Type B pancreatic cell (in vitro differentiated cells): ENCODE data around the gene KCNK16. TPM values are rescaled to one million over a fixed set of nuclear protein-coding genes. Genes with fewer than 3 reads are reported as not detected.
A peak's percentile ranks its signal among the peaks of the same experiment; 100 is the strongest.

Experiments
- DNase-seq: peaks from one replicate; pipeline ENCODE4 v3.0.0; 2021; ENCODE audit warnings: mixed read lengths; ENCODE audit not compliant: unreplicated experiment; ENCODE audit errors: extremely low spot score
- H3K27ac Mint-ChIP-seq: 2 replicates; pipeline ENCODE4 v1.8.0; 2021; ENCODE audit warnings: mild to moderate bottlenecking, mixed read lengths
- H3K27me3 Mint-ChIP-seq: 2 replicates; pipeline ENCODE4 v1.8.0; 2021; ENCODE audit warnings: mixed read lengths
- H3K36me3 Mint-ChIP-seq: 2 replicates; pipeline ENCODE4 v1.8.0; 2021; ENCODE audit warnings: mixed read lengths
- H3K4me1 Mint-ChIP-seq: one replicate; pipeline ENCODE4 v1.8.0; 2021; ENCODE audit warnings: mixed read lengths; ENCODE audit not compliant: unreplicated experiment
- H3K4me3 Mint-ChIP-seq: 2 replicates; pipeline ENCODE4 v1.8.0; 2021; ENCODE audit warnings: mild to moderate bottlenecking, mixed read lengths
- H3K9me3 Mint-ChIP-seq: 2 replicates; pipeline ENCODE4 v1.8.0; 2021; ENCODE audit warnings: mixed read lengths
- total RNA-seq: library from RNA; stranded (reverse); gene quantifications from 2 replicates; pipeline ENCODE4 v1.2.1, GENCODE V29; 2021; ENCODE audit warnings: low replicate concordance
- TF ChIP-seq, protein P1 (sequence below): fragments of 200-600 bp; sonication (generic); conservative IDR thresholded peaks from 2 replicates; pipeline ENCODE4 v1.5.0; 2021; ENCODE audit warnings: antibody characterized with exemption, mild to moderate bottlenecking

The KCNK16 gene
- total RNA-seq, 1 donor from 2014 or later, result 22.6 TPM

DNA sequence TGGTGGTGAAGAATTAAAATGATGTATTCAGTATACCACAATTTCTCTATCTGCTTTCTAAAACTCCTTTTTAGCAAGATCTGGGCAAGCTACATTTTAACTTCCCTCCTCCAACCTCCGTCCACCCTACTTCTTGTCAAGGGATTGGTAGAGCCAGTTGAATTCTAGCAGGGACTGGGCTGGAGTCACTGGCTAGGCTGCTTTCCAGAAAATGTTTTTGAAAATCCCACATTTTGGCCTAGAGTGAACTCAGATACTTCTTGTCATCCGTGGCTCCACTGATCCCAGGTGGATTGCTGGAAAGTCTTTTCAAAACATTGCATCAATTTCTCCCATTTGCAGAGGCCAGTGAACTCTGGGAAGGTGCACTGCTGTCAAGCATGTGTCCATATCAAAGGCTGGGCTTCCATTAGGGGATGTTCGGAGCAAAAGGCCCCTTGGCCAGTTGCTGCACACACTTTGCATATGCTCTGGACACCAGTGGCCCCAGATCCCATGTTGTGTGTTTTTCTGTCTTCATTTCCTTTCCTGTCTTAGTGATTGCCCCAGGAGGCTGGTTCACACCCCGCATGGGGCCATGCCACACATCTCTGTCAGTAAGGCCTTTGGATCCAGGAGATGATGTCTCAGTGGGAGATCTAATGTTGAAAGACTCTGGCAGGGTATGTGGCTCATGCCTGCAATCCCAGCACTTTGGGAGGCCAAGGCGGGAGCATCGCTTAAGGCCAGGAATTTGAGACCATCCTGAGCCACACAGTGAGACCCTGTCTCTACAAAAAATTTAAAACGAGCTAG, 11.3 kb upstream of the KCNK16 start:
- Mint-ChIP-seq H3K36me3 (no peaks in the 10 kb centered on the region), H3K4me3 (no peak overlapping the region), H3K27me3 (peaks cover 28% of the 10 kb centered on the region), H3K9me3 (no peaks in the 10 kb centered on the region), H3K4me1 (peaks cover 9% of the 10 kb centered on the region), H3K27ac (no peak overlapping the region)
- DNase-seq, result no peak
- TF ChIP-seq, protein P1, sequence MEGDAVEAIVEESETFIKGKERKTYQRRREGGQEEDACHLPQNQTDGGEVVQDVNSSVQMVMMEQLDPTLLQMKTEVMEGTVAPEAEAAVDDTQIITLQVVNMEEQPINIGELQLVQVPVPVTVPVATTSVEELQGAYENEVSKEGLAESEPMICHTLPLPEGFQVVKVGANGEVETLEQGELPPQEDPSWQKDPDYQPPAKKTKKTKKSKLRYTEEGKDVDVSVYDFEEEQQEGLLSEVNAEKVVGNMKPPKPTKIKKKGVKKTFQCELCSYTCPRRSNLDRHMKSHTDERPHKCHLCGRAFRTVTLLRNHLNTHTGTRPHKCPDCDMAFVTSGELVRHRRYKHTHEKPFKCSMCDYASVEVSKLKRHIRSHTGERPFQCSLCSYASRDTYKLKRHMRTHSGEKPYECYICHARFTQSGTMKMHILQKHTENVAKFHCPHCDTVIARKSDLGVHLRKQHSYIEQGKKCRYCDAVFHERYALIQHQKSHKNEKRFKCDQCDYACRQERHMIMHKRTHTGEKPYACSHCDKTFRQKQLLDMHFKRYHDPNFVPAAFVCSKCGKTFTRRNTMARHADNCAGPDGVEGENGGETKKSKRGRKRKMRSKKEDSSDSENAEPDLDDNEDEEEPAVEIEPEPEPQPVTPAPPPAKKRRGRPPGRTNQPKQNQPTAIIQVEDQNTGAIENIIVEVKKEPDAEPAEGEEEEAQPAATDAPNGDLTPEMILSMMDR, result no peak

DNA sequence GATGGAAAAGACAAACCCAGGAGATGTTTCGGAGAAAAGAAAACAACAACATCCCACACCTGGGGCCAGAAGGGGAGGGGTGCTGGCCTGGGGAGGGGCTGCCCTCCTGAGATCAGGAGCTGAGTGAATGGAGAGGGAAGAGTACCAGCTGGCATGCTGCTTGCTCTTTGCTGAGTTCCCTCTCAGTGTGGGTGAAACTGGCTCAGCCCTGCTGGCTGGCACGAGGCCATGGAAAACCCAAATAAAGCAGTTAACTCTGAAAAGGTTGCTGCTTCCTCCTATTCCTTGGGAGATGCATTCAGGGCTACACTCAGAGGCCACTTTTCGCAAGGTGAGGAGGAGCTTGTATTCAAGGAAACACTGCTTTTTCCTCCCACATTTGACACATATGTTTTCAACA, 8.0 kb upstream of the KCNK16 start:
- Mint-ChIP-seq H3K27me3 (peaks cover 32% of the 10 kb centered on the region), H3K27ac (no peak overlapping the region), H3K4me3 (no peak overlapping the region), H3K4me1 (peaks cover 11% of the 10 kb centered on the region), H3K36me3 (no peaks in the 10 kb centered on the region), H3K9me3 (no peaks in the 10 kb centered on the region)
- TF ChIP-seq, protein P1, result no peak
- no peak for DNase-seq

DNA sequence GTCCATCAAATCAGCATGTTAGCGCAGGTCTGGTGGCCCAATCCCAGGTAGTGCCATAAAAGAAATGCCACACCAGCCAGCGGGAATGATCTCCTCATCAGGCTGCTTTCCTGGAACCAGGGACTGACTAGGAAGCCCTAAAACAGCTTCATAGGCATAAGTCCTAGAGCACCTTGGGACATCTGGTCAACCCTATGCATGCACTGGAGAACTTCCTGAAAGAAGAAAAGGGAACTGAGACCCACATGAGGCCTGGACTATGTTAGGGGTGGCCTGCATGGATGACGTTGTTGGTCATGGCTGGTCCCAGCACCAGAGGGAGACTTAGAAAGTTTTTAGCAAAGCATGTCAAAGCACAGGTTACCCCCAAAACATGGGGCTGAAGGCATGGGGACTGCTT, 7.6 kb upstream of the KCNK16 start:
- TF ChIP-seq, protein P1, result no peak
- no peaks in the 10 kb centered on the region for H3K9me3 Mint-ChIP-seq
- DNase-seq, result no peak
- peaks cover 11% of the 10 kb centered on the region for H3K4me1 Mint-ChIP-seq
- peaks cover 35% of the 10 kb centered on the region for H3K27me3 Mint-ChIP-seq
- H3K36me3 Mint-ChIP-seq, result no peaks in the 10 kb centered on the region
- H3K4me3 Mint-ChIP-seq, result no peak overlapping the region
- H3K27ac Mint-ChIP-seq, result no peak overlapping the region

DNA sequence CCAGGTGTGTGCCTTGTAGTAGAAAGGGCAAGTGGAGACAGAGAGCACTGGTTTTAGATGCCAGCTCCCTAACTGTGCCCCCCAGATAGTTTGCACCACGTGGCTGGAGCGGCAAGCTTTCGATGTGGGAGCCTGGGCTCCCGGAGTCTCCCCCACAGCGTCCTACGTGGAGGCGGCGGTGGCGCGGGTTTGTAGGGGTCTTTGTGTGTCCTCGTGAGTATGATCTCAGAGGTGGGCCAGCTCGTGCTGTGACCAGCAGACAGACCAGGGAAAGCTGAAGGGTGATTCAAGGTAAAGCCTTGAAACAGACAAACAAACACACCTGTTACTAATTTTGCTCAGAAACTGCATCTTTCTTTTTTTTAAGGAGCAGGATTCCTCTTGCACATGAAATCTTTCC, 5.6 kb upstream of the KCNK16 start:
- TF ChIP-seq, protein P1, result no peak
- Mint-ChIP-seq H3K27me3 (peaks cover 32% of the 10 kb centered on the region), H3K4me1 (peaks cover 11% of the 10 kb centered on the region), H3K27ac (peak overlapping the region; percentile 40), H3K36me3 (no peaks in the 10 kb centered on the region), H3K4me3 (no peak overlapping the region), H3K9me3 (no peaks in the 10 kb centered on the region)
- DNase-seq, result no peak

DNA sequence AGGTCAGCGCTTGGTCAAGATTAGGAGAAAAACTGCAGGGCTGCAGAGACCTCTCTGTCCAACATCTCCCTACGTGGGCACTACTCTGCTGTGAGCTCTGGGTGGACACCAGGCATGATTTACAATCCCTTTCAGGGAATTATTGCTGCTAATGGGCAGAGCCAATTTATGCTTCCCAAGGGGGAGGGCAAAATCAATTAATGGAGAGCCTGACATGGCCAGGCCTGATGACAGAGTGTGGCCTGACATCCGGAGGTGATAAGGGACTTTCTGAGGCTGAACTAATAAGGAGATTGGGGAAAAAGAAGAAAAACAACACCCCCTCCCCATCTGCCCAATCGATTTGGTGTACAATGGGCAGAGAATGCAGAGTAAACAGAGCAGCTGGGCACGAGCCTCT, 5.0 kb upstream of the KCNK16 start:
- TF ChIP-seq, protein P1, result no peak
- peaks cover 28% of the 10 kb centered on the region for H3K27me3 Mint-ChIP-seq
- peak overlapping the region; percentile 40 for H3K27ac Mint-ChIP-seq
- H3K4me3 Mint-ChIP-seq, result no peak overlapping the region
- peaks cover 11% of the 10 kb centered on the region for H3K4me1 Mint-ChIP-seq
- no peak for DNase-seq
- no peaks in the 10 kb centered on the region for H3K9me3 Mint-ChIP-seq
- no peaks in the 10 kb centered on the region for H3K36me3 Mint-ChIP-seq
